IMR-90 (cell line): Measurements from ENCODE around the gene ATP5MK. TPM values are rescaled to one million over a fixed set of nuclear protein-coding genes. Genes with fewer than 3 reads are reported as not detected.

ENCODE experiments used
- ATAC-seq: fragments of 200-7000 bp; cut with Tn5 transposase; 2 replicates; pipeline ENCODE4 v1.9.1; 2020; ENCODE audit warnings: low read depth, mild to moderate bottlenecking, moderate library complexity
- BruUV-seq: library from RNA; stranded (reverse); fragments of 400-500 nt; replicated peaks from 2 replicates; lab custom pipeline; 2021; lab: Mats Ljungman, UMichigan
- CTCF ChIA-PET: fragments of 300-600 bp; formaldehyde crosslinking; extraction: SDS; loops from one replicate; lab custom pipeline; 2021; ENCODE audit warnings: antibody characterized with exemption; lab: Yijun Ruan, JAX
- POLR2A ChIA-PET: fragments of 300-600 bp; sonication (Branson Sonifier 250); formaldehyde crosslinking; loops from one replicate; lab custom pipeline; 2022; ENCODE audit warnings: antibody characterized with exemption; ENCODE audit not compliant: unreplicated experiment; lab: Charles Lee
- DNase-seq: peaks from one replicate; pipeline ENCODE4 v3.0.0; 2013
- H2AFZ ChIP-seq: replicated peaks from 2 replicates; pipeline ENCODE3; 2013; ENCODE audit warnings: low read length, mild to moderate bottlenecking; ENCODE audit not compliant: poor library complexity
- H2AK5ac ChIP-seq: 2 replicates; pipeline ENCODE4 v1.6.1; 2013; ENCODE audit warnings: low read depth, low read length, inconsistent platforms
- H2AK9ac ChIP-seq: replicated peaks from 2 replicates; pipeline ENCODE3; 2013; ENCODE audit warnings: mild to moderate bottlenecking, low read depth, low read length, moderate library complexity; ENCODE audit not compliant: poor library complexity
- H2BK120ac ChIP-seq: 2 replicates; pipeline ENCODE4 v1.6.1; 2013; ENCODE audit warnings: low read depth, low read length, inconsistent platforms
- H2BK15ac ChIP-seq: 3 replicates; pipeline ENCODE4 v1.6.1; 2013; ENCODE audit warnings: low read depth, low read length, inconsistent platforms
- H2BK20ac ChIP-seq: 2 replicates; pipeline ENCODE4 v1.6.1; 2013; ENCODE audit warnings: low read depth, mild to moderate bottlenecking, inconsistent platforms, low read length, moderate library complexity
- H2BK5ac ChIP-seq: 2 replicates; pipeline ENCODE4 v1.6.1; 2013; ENCODE audit warnings: mild to moderate bottlenecking, low read depth, low read length, inconsistent platforms; ENCODE audit not compliant: poor library complexity, severe bottlenecking
- H3K14ac ChIP-seq: replicated peaks from 2 replicates; pipeline ENCODE4 v1.6.1; 2013; ENCODE audit warnings: low read depth, low read length, inconsistent platforms
- H3K18ac ChIP-seq: 2 replicates; pipeline ENCODE4 v1.6.1; 2013; ENCODE audit warnings: low read depth, low read length, control low read depth
- H3K23ac ChIP-seq: 2 replicates; pipeline ENCODE4 v1.6.1; 2013; ENCODE audit warnings: low read depth, low read length, inconsistent platforms
- H3K27ac ChIP-seq: 2 replicates; pipeline ENCODE4 v1.5.1; 2013; ENCODE audit warnings: mild to moderate bottlenecking, control low read depth, low read length; ENCODE audit not compliant: insufficient read depth
- H3K27me3 ChIP-seq: 2 replicates; pipeline ENCODE4 v1.6.1; 2013; ENCODE audit warnings: low read length; ENCODE audit not compliant: control insufficient read depth, insufficient read depth
- H3K36me3 ChIP-seq: 2 replicates; pipeline ENCODE4 v1.6.1; 2013; ENCODE audit warnings: low read length, mixed read lengths; ENCODE audit not compliant: control insufficient read depth, insufficient read depth
- H3K4ac ChIP-seq: 2 replicates; pipeline ENCODE4 v1.6.1; 2013; ENCODE audit warnings: low read depth, low read length, inconsistent platforms
- H3K4me1 ChIP-seq: 2 replicates; pipeline ENCODE4 v1.6.1; 2013; ENCODE audit warnings: low read length, mixed read lengths; ENCODE audit not compliant: control insufficient read depth, insufficient read depth
- H3K4me2 ChIP-seq: 2 replicates; pipeline ENCODE4 v1.6.1; 2013; ENCODE audit warnings: low read depth, mild to moderate bottlenecking, control low read depth, low read length, moderate library complexity
- H3K4me3 ChIP-seq: 2 replicates; pipeline ENCODE4 v1.5.1; 2013; ENCODE audit warnings: low read depth, mild to moderate bottlenecking, control low read depth, low read length, moderate library complexity; ENCODE audit not compliant: insufficient read depth
- H3K56ac ChIP-seq: 2 replicates; pipeline ENCODE4 v1.6.1; 2013; ENCODE audit warnings: low read length, inconsistent platforms; ENCODE audit not compliant: insufficient read depth; ENCODE audit errors: extremely low read depth
- H3K79me1 ChIP-seq, 2 experiments: 2 replicates each; pipeline ENCODE4 v1.6.1; 2013; ENCODE audit warnings: low read length in 2 of 2, inconsistent platforms in 1 of 2, low read depth in 1 of 2
- H3K9ac ChIP-seq: 2 replicates; pipeline ENCODE4 v1.6.1; 2013; ENCODE audit warnings: low read depth, low read length, control low read depth
- H3K9me1 ChIP-seq: 2 replicates; pipeline ENCODE4 v1.6.1; 2013; ENCODE audit warnings: low read length, inconsistent platforms; ENCODE audit not compliant: insufficient read depth
- H3K9me3 ChIP-seq: 2 replicates; pipeline ENCODE4 v1.6.1; 2013; ENCODE audit warnings: low read length; ENCODE audit not compliant: control insufficient read depth, insufficient read depth
- H4K20me1 ChIP-seq: 2 replicates; pipeline ENCODE4 v1.6.1; 2013; ENCODE audit warnings: low read length, inconsistent platforms; ENCODE audit not compliant: insufficient read depth
- H4K5ac ChIP-seq: 2 replicates; pipeline ENCODE4 v1.6.1; 2013; ENCODE audit warnings: mild to moderate bottlenecking, low read depth, low read length, control low read depth
- H4K8ac ChIP-seq, 2 experiments: 2 replicates each; pipeline ENCODE4 v1.6.1; 2013; ENCODE audit warnings: low read depth in 2 of 2, low read length in 2 of 2, control low read depth in 1 of 2, inconsistent platforms in 1 of 2
- H4K91ac ChIP-seq: 2 replicates; pipeline ENCODE4 v1.6.1; 2013; ENCODE audit warnings: low read depth, low read length, inconsistent platforms; ENCODE audit not compliant: insufficient read depth
- CEBPB ChIP-seq: IDR thresholded peaks from 2 replicates; pipeline ENCODE4 v1.6.1; 2012; ENCODE audit warnings: low read depth, low read length, improper control_type of control experiment
- MAFK ChIP-seq: IDR thresholded peaks from 2 replicates; pipeline ENCODE4 v1.6.1; 2012; ENCODE audit warnings: low read depth, low read length, improper control_type of control experiment
- MAZ ChIP-seq: IDR thresholded peaks from 2 replicates; pipeline ENCODE4 v1.6.1; 2012; ENCODE audit warnings: low read depth, mild to moderate bottlenecking, low read length, improper control_type of control experiment, moderate library complexity, borderline replicate concordance
- NFE2L2 ChIP-seq: fragments of 150-350 bp; IDR thresholded peaks from 2 replicates; pipeline ENCODE4 v1.6.1; 2016; ENCODE audit warnings: low read depth, mild to moderate bottlenecking, low read length
- RFX5 ChIP-seq: IDR thresholded peaks from 2 replicates; pipeline ENCODE4 v1.8.0; 2012; ENCODE audit warnings: low read depth, mild to moderate bottlenecking, low read length, moderate library complexity
- WGBS, 2 experiments: methylation state at CpG; one replicate each; pipeline versions ENCODE4 v1.1.5 to v1.1.7; 2013; ENCODE audit warnings: missing lambda C conversion rate in 2 of 2; ENCODE audit not compliant: insufficient read length in 1 of 2; ENCODE audit errors: extremely low coverage in 2 of 2; 5-methylcytosine and 5-hydroxymethylcytosine counted together
- dilution Hi-C: fragments of 300-500 bp; cut with HindIII; formaldehyde crosslinking; loops from one replicate; pipeline ENCODE4 v1.14.3; 2018; ENCODE audit warnings: low sequenced_read_pairs; ENCODE audit not compliant: unreplicated experiment
- in situ Hi-C: fragments of 300-500 bp; cut with MboI; formaldehyde crosslinking; loops from 3 replicates; pipeline ENCODE4 v1.14.3; 2019; ENCODE audit warnings: low sequenced_read_pairs, inconsistent platforms, mixed read lengths
- intact Hi-C: fragments of 100-400 bp; cut with micrococcal nuclease; formaldehyde crosslinking; loops from 2 replicates; pipeline ENCODE4 v1.10.0; 2022
- polyA plus RNA-seq, 3 experiments: library from polyadenylated mRNA; depleted of rRNA; stranded (reverse); fragments of >200 nt; gene quantifications; 2 replicates each; pipeline ENCODE4 v1.2.3, GENCODE V29; 2012; ENCODE audit warnings: low replicate concordance in 1 of 3
- total RNA-seq: library from RNA; depleted of rRNA; stranded (reverse); fragments of >200 nt; gene quantifications from 2 replicates; pipeline ENCODE4 v1.2.3, GENCODE V29; 2012
- TF ChIP-seq, protein P1 (sequence below): fragments of 150-350 bp; IDR thresholded peaks from 2 replicates; pipeline ENCODE4 v1.6.1; 2017; ENCODE audit warnings: mild to moderate bottlenecking, antibody characterized with exemption, low read length, low read depth

The ATP5MK gene
- total and polyA plus RNA-seq, 2 of the 4 experiments (the other 2 are of a cell fraction) = 73.4 to 101 TPM

DNA sequence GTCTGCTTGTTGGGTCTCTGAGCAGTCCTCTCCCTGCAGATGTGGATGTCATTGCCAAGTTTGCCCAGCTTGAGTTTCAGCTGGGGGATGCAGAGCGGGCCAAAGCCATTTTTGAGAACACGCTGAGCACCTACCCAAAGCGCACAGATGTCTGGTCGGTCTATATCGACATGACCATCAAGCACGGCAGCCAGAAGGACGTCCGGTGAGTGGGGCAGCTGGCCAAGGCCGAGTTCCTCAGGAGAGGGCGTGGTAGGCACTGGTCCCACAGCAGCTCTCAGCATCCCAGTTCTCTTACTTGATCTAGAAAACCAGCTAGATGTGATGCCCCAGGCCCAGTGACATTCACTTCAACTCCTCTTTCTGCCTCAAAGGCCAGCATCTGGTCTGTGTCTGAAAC is 48.2 kb upstream of the ATP5MK start:
- Histone ChIP-seq H3K9ac (no peak overlapping the region), H4K5ac (no peak overlapping the region), H4K8ac (no peak overlapping the region), H3K79me1 (peaks cover 0 to 16% of the 10 kb centered on the region in 2 experiments; a peak in 1 of 4 replicates), H2AK9ac (no peak overlapping the region), H2BK20ac (no peak overlapping the region), H4K20me1 (peaks cover 12% of the 10 kb centered on the region; the same call in 1 of the 2 replicates), H2BK5ac (no peak overlapping the region), H3K4me3 (no peak overlapping the region), H3K36me3 (peaks cover 73% of the 10 kb centered on the region), H3K9me1 (peaks cover 2% of the 10 kb centered on the region; the same call in 1 of the 2 replicates), H2AFZ (no peak overlapping the region), H3K56ac (no peak overlapping the region), H2AK5ac (no peak overlapping the region), H2BK15ac (no peak overlapping the region), H3K18ac (no peak overlapping the region), H3K23ac (no peak overlapping the region), H3K27me3 (no peaks in the 10 kb centered on the region), H3K14ac (no peak overlapping the region), H3K4me1 (no peaks in the 10 kb centered on the region; the same call in 1 of the 2 replicates), H3K4me2 (no peak overlapping the region), H2BK120ac (no peak overlapping the region), H3K9me3 (no peaks in the 10 kb centered on the region), H3K4ac (no peak overlapping the region), H3K27ac (no peak overlapping the region), H4K91ac (no peak overlapping the region)
- TF ChIP-seq MAFK (no peak), RFX5 (no peak), CEBPB (no peak), MAZ (no peak), NFE2L2 (no peak)
- TF ChIP-seq, protein P1, sequence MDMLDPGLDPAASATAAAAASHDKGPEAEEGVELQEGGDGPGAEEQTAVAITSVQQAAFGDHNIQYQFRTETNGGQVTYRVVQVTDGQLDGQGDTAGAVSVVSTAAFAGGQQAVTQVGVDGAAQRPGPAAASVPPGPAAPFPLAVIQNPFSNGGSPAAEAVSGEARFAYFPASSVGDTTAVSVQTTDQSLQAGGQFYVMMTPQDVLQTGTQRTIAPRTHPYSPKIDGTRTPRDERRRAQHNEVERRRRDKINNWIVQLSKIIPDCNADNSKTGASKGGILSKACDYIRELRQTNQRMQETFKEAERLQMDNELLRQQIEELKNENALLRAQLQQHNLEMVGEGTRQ = no peak
- ATAC-seq = no peak
- no TSS peak for BruUV-seq
- WGBS, 2 experiments = 95% methylated on average over 10 of the region's 10 CpGs; no CpG with 5 or more reads in 1 of the 2 experiments
- intact Hi-C loops (no loop called here), dilution Hi-C loops (no loop called here), in situ Hi-C loops (no loop called here)
- POLR2A ChIA-PET = no interaction called here
- CTCF ChIA-PET = no interaction called here
- DNase-seq = no peak
